Keratinocyte (primary cell): Measurements from ENCODE around the gene STPG4.

Experiments used
- EZH2 ChIP-seq: IDR thresholded peaks from one replicate; pipeline ENCODE4 v1.6.1; 2012; ENCODE audit warnings: inconsistent platforms, mild to moderate bottlenecking, low read length, moderate library complexity
- TF ChIP-seq, protein P1 (sequence below), 3 experiments: IDR thresholded peaks in 1 of 3; conservative IDR thresholded peaks in 1 of 3; optimal IDR thresholded peaks in 1 of 3; 2 replicates in 2 of 3; 3 replicates in 1 of 3; pipeline versions ENCODE3 to v1.5.1; 2011; ENCODE audit warnings: low read length in 3 of 3, mild to moderate bottlenecking in 3 of 3, moderate library complexity in 2 of 3, control low read depth in 1 of 3, inconsistent platforms in 1 of 3; ENCODE audit not compliant: insufficient read depth in 2 of 3; ENCODE audit errors: extremely low read depth in 1 of 3

- TF ChIP-seq, protein P1, sequence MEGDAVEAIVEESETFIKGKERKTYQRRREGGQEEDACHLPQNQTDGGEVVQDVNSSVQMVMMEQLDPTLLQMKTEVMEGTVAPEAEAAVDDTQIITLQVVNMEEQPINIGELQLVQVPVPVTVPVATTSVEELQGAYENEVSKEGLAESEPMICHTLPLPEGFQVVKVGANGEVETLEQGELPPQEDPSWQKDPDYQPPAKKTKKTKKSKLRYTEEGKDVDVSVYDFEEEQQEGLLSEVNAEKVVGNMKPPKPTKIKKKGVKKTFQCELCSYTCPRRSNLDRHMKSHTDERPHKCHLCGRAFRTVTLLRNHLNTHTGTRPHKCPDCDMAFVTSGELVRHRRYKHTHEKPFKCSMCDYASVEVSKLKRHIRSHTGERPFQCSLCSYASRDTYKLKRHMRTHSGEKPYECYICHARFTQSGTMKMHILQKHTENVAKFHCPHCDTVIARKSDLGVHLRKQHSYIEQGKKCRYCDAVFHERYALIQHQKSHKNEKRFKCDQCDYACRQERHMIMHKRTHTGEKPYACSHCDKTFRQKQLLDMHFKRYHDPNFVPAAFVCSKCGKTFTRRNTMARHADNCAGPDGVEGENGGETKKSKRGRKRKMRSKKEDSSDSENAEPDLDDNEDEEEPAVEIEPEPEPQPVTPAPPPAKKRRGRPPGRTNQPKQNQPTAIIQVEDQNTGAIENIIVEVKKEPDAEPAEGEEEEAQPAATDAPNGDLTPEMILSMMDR (optimal IDR thresholded peaks at IDR 0.05 in 1 of 3, IDR thresholded peaks at IDR 0.05 in 1 of 3, conservative IDR thresholded peaks at IDR 0.05 in 1 of 3; ENCODE audit: extremely low read depth in 1 of 3, insufficient read depth in 2 of 3, low read length in 3 of 3), result no peak
- TF ChIP-seq EZH2, result no peak
Observed at GRCh38 chr2:47193607-47194006, 38.5 kb upstream of the STPG4 start.
